ENCODE results near the gene PLB1. TPM values are rescaled to one million over a fixed set of nuclear protein-coding genes. Genes with fewer than 3 reads are reported as not detected.
A peak's percentile ranks its signal among the peaks of the same experiment; 100 is the strongest.

Gene PLB1
- polyA plus RNA-seq, 3 donors: 20.2 to 35.8 (median 23.9) TPM

DNA sequence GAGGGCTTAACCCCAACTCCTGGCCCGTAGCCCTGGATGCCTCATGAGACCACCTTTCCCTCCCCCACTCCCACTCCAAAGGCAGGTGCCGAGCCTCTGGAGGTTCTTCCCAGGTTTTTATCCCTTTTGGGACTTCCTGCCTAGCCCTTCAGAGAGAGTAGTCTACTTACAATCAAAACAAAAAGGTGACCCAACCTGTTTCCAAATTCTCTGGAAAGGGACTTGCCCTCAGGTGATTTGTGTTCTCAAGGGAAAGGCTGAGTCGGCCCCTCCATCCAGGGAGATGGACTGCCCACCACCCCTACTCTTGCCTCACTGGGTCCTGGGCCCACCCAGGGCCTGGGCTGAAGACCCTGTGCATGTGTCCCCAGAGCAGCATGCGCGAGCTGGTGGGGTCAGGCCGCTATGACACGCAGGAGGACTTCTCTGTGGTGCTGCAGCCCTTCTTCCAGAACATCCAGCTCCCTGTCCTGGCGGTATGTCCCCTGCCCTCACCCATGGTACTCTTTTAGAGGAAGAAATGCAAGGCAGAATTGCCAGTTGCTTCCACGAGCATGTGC, 108.5 kb downstream of the PLB1 start:
- Histone ChIP-seq H3K79me2 (ENCODE audit: insufficient read depth, low read length) (peaks cover 35% of the 10 kb centered on the region), H3K27ac (ENCODE audit: low read depth in 1 of 2, low read length in 2 of 2) (peak overlapping the region; percentile 80 to 82), H3K27me3 (ENCODE audit: control insufficient read depth in 2 of 2, insufficient read depth in 2 of 2, low read length in 2 of 2) (no peaks in the 10 kb centered on the region), H4K20me1 (ENCODE audit: insufficient read depth, low read length) (no peaks in the 10 kb centered on the region), H3K36me3 (replicated peaks in 1 of 2; ENCODE audit: control insufficient read depth in 1 of 2, insufficient read depth in 2 of 2, low read length in 2 of 2) (peaks cover 5 to 8% of the 10 kb centered on the region in 2 donors), H3K4me1 (ENCODE audit: control insufficient read depth in 1 of 2, insufficient read depth in 2 of 2, low read length in 2 of 2) (peaks cover 53 to 55% of the 10 kb centered on the region in 2 donors), H3K4me2 (replicated peaks; ENCODE audit: extremely low read depth, low read length, poor library complexity, severe bottlenecking) (peak overlapping the region; percentile 80), H2AFZ (ENCODE audit: insufficient read depth, low read depth, low read length, poor library complexity, severe bottlenecking) (no peak overlapping the region), H3K9ac (ENCODE audit: insufficient read depth, low read length, poor library complexity, severe bottlenecking) (peak overlapping the region; percentile 16), H3K4me3 (replicated peaks in 1 of 3; ENCODE audit: low read depth in 2 of 3, low read length in 3 of 3) (no peak overlapping the region), H3K9me3 (replicated peaks in 1 of 2; ENCODE audit: control insufficient read depth in 1 of 2, insufficient read depth in 1 of 2, low read length in 2 of 2) (no peaks in the 10 kb centered on the region)
- no peak for DNase-seq
- Mint-ChIP-seq H3K36me3 (peaks cover 20 to 38% of the 10 kb centered on the region in 2 donors), H3K4me3 (no peak overlapping the region), H3K27ac (peak overlapping the region; percentile 92 to 97 (median 96)), H3K9me3 (peaks cover 0 to 3% (median 0%) of the 10 kb centered on the region in 7 donors), H3K4me1 (peaks cover 68% of the 10 kb centered on the region), H3K27me3 (ENCODE audit: low read depth in 3 of 3) (peaks cover 0 to 3% (median 2%) of the 10 kb centered on the region in 3 donors)
- intact Hi-C loops (cut with micrococcal nuclease): loop anchor here in 1 of 2 donors (5.0 kb wide), 1 partner anchor 37 kb away; no protein-coding TSS in a partner anchor
- WGBS (ENCODE audit: insufficient coverage): 92% methylated on average over 9 of the region's 9 CpGs
- TF ChIP-seq, protein P1, sequence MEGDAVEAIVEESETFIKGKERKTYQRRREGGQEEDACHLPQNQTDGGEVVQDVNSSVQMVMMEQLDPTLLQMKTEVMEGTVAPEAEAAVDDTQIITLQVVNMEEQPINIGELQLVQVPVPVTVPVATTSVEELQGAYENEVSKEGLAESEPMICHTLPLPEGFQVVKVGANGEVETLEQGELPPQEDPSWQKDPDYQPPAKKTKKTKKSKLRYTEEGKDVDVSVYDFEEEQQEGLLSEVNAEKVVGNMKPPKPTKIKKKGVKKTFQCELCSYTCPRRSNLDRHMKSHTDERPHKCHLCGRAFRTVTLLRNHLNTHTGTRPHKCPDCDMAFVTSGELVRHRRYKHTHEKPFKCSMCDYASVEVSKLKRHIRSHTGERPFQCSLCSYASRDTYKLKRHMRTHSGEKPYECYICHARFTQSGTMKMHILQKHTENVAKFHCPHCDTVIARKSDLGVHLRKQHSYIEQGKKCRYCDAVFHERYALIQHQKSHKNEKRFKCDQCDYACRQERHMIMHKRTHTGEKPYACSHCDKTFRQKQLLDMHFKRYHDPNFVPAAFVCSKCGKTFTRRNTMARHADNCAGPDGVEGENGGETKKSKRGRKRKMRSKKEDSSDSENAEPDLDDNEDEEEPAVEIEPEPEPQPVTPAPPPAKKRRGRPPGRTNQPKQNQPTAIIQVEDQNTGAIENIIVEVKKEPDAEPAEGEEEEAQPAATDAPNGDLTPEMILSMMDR (IDR thresholded peaks at IDR 0.05): no peak

DNA sequence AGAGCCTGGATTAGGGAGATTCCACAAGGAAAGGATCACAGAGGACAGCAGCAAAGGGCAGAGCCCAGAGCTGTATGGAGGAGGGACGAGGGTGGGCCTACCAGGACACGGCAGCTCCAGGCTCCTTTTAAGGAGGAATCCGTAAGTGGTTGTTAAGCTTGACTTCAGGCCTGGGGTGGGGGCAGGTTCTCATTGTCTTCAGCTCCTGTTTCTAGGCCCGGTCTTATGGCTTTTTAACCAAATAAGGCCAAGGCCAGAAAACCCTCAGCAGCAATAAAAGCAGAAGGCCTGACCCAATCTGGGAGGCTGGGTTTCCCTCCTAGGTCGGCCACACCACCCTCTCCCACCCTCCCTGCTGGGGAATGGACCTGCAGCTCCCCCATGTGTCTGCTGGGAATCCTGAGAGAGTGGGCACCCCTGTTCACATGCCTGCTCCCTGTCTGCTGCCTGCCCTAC, 111.2 kb downstream of the PLB1 start:
- Mint-ChIP-seq H3K4me3 (no peak overlapping the region), H3K27ac (peak overlapping the region in 5 of 7 donors; percentile 10 to 47 (median 32)), H3K9me3 (no peaks in the 10 kb centered on the region), H3K4me1 (peaks cover 48% of the 10 kb centered on the region), H3K27me3 (ENCODE audit: low read depth in 3 of 3) (peaks cover 0 to 3% (median 2%) of the 10 kb centered on the region in 3 donors), H3K36me3 (peaks cover 39 to 61% of the 10 kb centered on the region in 2 donors)
- no peaks in the 10 kb centered on the region for H3K27me3 ChIP-seq (ENCODE audit: control insufficient read depth in 2 of 2, insufficient read depth in 2 of 2, low read length in 2 of 2)
- intact Hi-C loops (cut with micrococcal nuclease): no loop called here
- no peaks in the 10 kb centered on the region for H3K9me3 ChIP-seq (replicated peaks in 1 of 2; ENCODE audit: control insufficient read depth in 1 of 2, insufficient read depth in 1 of 2, low read length in 2 of 2)
- no peak overlapping the region for H3K9ac ChIP-seq (ENCODE audit: insufficient read depth, low read length, poor library complexity, severe bottlenecking)
- H2AFZ ChIP-seq (ENCODE audit: insufficient read depth, low read depth, low read length, poor library complexity, severe bottlenecking): no peak overlapping the region
- peak overlapping the region in 1 of 2 donors; percentile 6 for H3K27ac ChIP-seq (ENCODE audit: low read depth in 1 of 2, low read length in 2 of 2)
- no peaks in the 10 kb centered on the region for H4K20me1 ChIP-seq (ENCODE audit: insufficient read depth, low read length)
- no peak overlapping the region for H3K4me3 ChIP-seq (replicated peaks in 1 of 3; ENCODE audit: low read depth in 2 of 3, low read length in 3 of 3)
- no peak overlapping the region for H3K4me2 ChIP-seq (replicated peaks; ENCODE audit: extremely low read depth, low read length, poor library complexity, severe bottlenecking)
- H3K36me3 ChIP-seq (replicated peaks in 1 of 2; ENCODE audit: control insufficient read depth in 1 of 2, insufficient read depth in 2 of 2, low read length in 2 of 2): peaks cover 14 to 23% of the 10 kb centered on the region in 2 donors
- peaks cover 31% of the 10 kb centered on the region for H3K79me2 ChIP-seq (ENCODE audit: insufficient read depth, low read length)
- peak in 1 of 3 donors; percentile 26 for DNase-seq
- TF ChIP-seq, protein P1 (IDR thresholded peaks at IDR 0.05): no peak
- H3K4me1 ChIP-seq (ENCODE audit: control insufficient read depth in 1 of 2, insufficient read depth in 2 of 2, low read length in 2 of 2): peaks cover 27 to 28% of the 10 kb centered on the region in 2 donors
- WGBS (ENCODE audit: insufficient coverage): 54% methylated on average over 5 of the region's 5 CpGs
